Glomerular visceral epithelial cell (primary cell): ENCODE data around the gene CHTF18.
A peak's percentile ranks its signal among the peaks of the same experiment; 100 is the strongest.

ENCODE experiments used
- DNase-seq: peaks from one replicate; pipeline ENCODE4 v3.0.0-alpha.2; 2016; ENCODE audit errors: extremely low spot score

The CHTF18 gene

GRCh38 chr16:794091-794822, 5.8 kb downstream of the CHTF18 start:
- DNase-seq = no peak

DNA sequence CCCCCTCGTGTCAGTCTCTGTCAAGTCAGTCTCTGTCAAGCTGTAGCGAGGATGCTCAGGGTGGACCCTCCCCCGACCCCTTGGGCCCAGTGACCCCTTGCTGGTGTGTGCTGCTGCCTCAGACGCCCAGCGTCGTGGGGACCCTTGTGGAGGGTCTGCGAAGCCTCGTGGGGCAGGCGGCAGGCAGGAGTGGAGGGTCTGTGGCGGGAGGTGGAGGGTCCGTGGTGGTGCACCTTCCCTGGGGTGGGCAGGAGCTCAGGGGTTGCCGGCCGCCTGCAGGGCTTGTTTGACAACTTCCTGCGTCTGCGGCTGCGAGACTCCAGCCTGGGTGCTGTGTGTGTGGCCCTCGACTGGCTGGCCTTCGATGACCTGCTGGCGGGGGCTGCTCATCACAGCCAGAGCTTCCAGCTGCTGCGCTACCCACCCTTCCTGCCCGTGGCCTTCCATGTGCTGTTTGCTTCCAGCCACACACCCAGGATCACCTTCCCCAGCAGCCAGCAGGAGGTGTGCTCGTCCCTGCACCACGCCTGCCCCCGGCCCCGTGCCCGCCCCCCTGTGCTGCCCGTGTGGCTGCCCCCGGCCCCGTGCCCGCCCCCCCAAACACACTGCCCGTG, 6.5 kb downstream of the CHTF18 start:
- DNase-seq = no peak

GRCh38 chr16:795580-796229, 7.3 kb downstream of the CHTF18 start:
- no peak for DNase-seq

- no peak for DNase-seq
These were observed 8.1 kb downstream of the CHTF18 start for GRCh38 chr16:796296-797119.

GRCh38 chr16:797120-797420, 8.7 kb downstream of the CHTF18 start:
- DNase-seq = no peak

GRCh38 chr16:797686-798085, 9.3 kb downstream of the CHTF18 start:
- no peak for DNase-seq

- no peak for DNase-seq
These were observed 10.2 kb downstream of the CHTF18 start for GRCh38 chr16:798666-799065.

GRCh38 chr16:799111-799947, 10.9 kb downstream of the CHTF18 start:
- DNase-seq = no peak

GRCh38 chr16:799948-800833, 11.8 kb downstream of the CHTF18 start, which contains the start of gene GNG13:
Gene GNG13, minus strand, starts transcription at chr16:800734. Its CDS starts 1,657 bp downstream, at chr16:799077.
- no peak for DNase-seq

- DNase-seq = no peak
These were observed 12.6 kb downstream of the CHTF18 start for GRCh38 chr16:800834-801511.

DNA sequence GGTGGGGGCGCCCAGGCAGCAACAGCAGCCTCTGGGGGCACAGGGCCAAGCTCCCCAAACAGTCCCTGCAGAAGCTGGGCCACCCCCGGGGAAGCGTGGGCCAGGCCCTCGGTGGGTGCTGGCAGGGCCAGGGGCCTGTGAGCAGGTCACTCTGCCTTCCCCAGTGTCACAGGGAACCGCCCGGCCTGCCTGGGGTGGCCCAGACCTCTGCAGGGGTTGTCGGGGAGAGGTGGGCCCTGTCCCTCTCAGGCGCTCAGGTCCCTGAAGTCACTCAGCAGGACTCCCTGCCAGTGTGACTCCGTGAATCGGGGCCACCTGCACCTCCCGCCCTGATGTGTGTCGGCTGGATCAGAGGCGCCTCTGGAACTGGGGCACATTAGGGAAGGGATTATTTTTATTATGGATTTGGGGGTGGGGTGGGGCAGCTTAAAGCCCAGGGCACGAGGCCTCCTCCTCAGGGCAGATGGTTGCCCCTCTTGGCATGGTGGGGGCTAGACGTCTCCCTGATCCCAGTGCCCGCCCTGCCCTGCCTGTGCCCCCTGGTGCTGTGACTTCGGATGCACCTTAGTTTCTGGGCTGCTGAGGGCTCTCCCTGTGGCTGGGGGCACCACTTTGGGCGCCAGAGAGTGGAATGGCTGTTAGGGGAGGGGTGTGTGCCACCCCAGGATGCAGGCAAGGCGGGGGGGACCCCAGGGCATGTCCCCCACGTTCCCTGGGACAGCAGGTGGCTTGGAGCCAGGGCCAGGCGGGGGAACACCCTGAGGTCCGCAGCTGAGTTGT, 13.4 kb downstream of the CHTF18 start:
- no peak for DNase-seq

GRCh38 chr16:802461-802860, 14.0 kb downstream of the CHTF18 start:
- no peak for DNase-seq

DNA sequence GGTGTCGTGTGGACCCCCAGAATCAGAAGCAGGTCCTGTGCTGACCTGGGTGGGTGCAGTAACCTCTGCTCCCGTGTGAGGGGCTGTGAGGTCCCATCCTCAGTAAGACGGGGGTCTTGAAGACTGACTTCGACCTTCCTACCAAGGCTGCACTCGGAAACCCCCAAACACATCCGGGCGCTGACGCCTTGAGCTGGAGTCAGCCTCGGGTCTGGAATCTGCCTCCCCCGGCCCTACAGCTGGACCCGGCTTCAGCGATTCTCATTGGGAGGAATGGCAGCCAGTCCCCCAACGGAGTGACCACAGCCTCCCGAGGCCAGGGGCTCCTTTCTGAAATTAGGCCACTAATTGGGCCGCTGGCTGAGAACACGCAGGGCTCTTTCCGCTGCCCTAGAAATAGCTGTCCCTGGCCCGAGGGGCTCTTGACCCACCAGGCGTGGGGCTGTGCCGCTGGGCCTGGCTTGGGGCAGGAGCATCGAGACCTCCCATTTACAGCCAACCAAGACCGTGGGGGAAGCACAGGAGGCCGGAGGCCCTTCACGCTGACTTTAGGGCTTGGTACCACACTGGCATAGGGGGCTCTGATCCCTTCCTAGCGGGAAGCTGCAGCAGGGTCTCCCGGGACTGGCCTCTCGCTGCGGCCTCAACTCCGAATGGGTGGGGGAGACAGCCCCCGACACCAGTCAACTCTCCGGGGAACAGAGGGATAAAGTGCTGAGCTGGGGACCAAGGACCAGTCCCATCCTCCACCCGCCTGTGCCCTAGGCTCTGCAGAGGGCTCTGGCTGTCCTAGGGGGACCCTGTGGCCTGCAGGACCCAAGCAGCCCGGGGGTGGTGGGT, 14.7 kb downstream of the CHTF18 start:
- no peak for DNase-seq

- DNase-seq = no peak
These were observed 15.3 kb downstream of the CHTF18 start for GRCh38 chr16:803754-804080.

DNA sequence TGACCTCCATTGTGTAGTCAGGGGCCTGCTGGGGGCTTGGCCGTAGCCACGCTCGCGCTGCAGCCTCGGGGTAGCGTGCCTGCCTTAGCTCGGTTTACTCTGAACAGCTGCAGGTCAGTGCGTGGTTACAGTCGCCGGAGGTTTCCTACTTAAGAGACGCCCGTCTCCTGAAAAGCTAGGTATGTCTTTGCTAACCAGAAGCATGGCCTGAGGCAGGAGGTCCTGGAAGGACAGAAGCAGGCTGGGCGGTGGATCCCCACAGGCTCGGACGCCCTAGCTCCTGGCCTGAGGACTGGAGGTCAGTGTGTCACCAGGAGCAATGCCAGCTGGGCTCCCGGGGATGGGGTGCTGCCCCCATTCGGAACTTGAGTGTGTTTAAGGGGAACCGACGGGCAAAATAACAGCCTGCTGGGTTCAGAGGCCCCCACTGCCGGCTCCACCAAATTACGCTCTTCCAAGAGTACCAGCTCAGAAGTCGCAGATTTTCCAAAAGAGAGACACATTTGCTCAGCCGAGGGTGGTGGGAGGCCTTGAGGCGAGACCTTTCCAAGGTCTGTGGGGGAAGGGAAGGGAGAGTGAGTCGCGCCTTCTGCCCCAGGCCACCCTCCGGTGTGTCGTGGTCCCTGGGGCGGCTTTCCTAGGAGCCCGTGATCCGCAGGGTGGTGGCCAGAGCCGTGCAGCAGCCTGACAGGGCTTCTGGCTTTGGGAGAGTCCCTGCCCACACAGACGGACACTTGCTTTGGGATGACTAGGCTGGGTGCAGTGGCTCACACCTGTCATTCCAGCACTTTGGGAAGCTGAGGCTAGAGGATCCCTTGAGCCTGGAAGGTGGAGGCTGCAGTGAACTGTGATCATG, 16.0 kb downstream of the CHTF18 start:
- no peak for DNase-seq

DNA sequence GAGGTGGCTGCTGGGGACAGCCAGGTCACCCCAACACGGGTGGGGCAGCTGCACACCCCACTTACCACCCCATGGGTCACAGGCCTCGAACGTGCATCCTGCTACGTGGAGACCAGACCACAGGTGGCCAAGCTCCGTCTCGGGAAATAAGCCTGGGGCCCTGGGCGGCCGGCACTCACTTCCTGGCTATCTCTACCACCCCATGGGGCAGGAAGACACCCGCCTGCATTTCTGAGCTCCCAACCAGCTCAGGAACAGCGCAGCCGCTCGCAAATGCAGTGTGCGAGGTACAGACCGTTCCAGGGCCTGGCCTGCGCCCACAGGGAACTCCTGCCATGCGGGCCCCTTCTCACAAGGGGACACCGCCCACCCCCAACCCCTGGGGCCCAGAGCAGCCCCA, 17.1 kb downstream of the CHTF18 start:
- DNase-seq = no peak

GRCh38 chr16:807347-808084, 19.1 kb downstream of the CHTF18 start:
- DNase-seq = peak; percentile 83
